HepG2 (cell line): ENCODE results near the gene CPZ. TPM values are rescaled to one million over a fixed set of nuclear protein-coding genes. Genes with fewer than 3 reads are reported as not detected.

Experiments used
- ATAC-seq: fragments of 200-7000 bp; cut with Tn5 transposase; 3 replicates; pipeline ENCODE4 v1.9.1; 2020; ENCODE audit warnings: mild to moderate bottlenecking, moderate library complexity
- BruUV-seq: library from RNA; stranded (reverse); fragments of 400-500 nt; replicated peaks from 2 replicates; lab custom pipeline; 2021; lab: Mats Ljungman, UMichigan
- CTCF ChIA-PET: fragments of 300-600 bp; formaldehyde crosslinking; extraction: SDS; loops from one replicate; lab custom pipeline; 2021; ENCODE audit warnings: low total read pairs, inconsistent platforms, low intra/inter-chr PET ratio; lab: Yijun Ruan, JAX
- POLR2A ChIA-PET: fragments of 350-600 bp; sonication (Branson Sonifier 250); formaldehyde crosslinking; loops from one replicate; lab custom pipeline; 2020; ENCODE audit warnings: antibody characterized with exemption, inconsistent platforms; lab: Yijun Ruan, JAX
- DNase-seq: peaks from one replicate; pipeline ENCODE4 v3.0.0-alpha.2; 2015; ENCODE audit warnings: low spot score
- FAIRE-seq: peaks from 3 replicates; lab custom pipeline; 2011; peaks lifted over from hg19 to GRCh38; lab: Jason Lieb, UNC
- H2AFZ ChIP-seq: one replicate; pipeline ENCODE4 v1.6.1; 2011; ENCODE audit warnings: low read length, inconsistent platforms
- H3K27ac ChIP-seq: fragments of 300-600 bp; 3 replicates; pipeline ENCODE4 v1.8.0; 2011; ENCODE audit warnings: mixed run types, mild to moderate bottlenecking, mixed read lengths, low read length, inconsistent platforms; ENCODE audit not compliant: insufficient read depth; ENCODE audit errors: extremely low read length
- H3K27me3 ChIP-seq, 2 experiments: fragments of 200-600 bp in 1 of 2; 2 replicates in 1 of 2; 3 replicates in 1 of 2; pipeline versions ENCODE4 v1.6.0 to v1.8.0; 2011; ENCODE audit warnings: low read length in 2 of 2, mild to moderate bottlenecking in 2 of 2, moderate library complexity in 2 of 2, inconsistent platforms in 1 of 2; ENCODE audit not compliant: insufficient read depth in 2 of 2, control insufficient read depth in 1 of 2
- H3K36me3 ChIP-seq, 2 experiments: fragments of 200-600 bp in 1 of 2; replicated peaks in 1 of 2; 2 replicates in 1 of 2; 3 replicates in 1 of 2; pipeline versions ENCODE4 v1.5.1 to v1.8.0; 2011; ENCODE audit warnings: low read length in 2 of 2, inconsistent platforms in 1 of 2; ENCODE audit not compliant: insufficient read depth in 2 of 2, control insufficient read depth in 1 of 2
- H3K4me1 ChIP-seq: 2 replicates; pipeline ENCODE4 v1.5.1; 2012; ENCODE audit warnings: low read length, inconsistent platforms; ENCODE audit not compliant: insufficient read depth
- H3K4me2 ChIP-seq: 2 replicates; pipeline ENCODE4 v1.6.0; 2011; ENCODE audit warnings: low read depth, low read length, inconsistent platforms
- H3K4me3 ChIP-seq, 3 experiments: fragments of 200-600 bp in 1 of 3; sonication (generic), shearing (Covaris generic) in 1 of 3; replicated peaks in 1 of 3; 2 replicates each; pipeline ENCODE4 v1.5.1; 2011 to 2016; ENCODE audit warnings: low read length in 3 of 3, inconsistent platforms in 2 of 3, low read depth in 2 of 3, mild to moderate bottlenecking in 2 of 3, control low read depth in 1 of 3, mixed read lengths in 1 of 3; ENCODE audit not compliant: insufficient read depth in 1 of 3
- H3K79me2 ChIP-seq: one replicate; pipeline ENCODE4 v1.6.1; 2011; ENCODE audit warnings: low read length, inconsistent platforms; ENCODE audit not compliant: insufficient read depth
- H3K9ac ChIP-seq: 2 replicates; pipeline ENCODE4 v1.6.0; 2011; ENCODE audit warnings: mild to moderate bottlenecking, low read depth, low read length, inconsistent platforms; ENCODE audit not compliant: insufficient read depth
- H3K9me3 ChIP-seq: 2 replicates; pipeline ENCODE4 v1.5.1; 2012; ENCODE audit warnings: mild to moderate bottlenecking, low read length
- H4K20me1 ChIP-seq: 2 replicates; pipeline ENCODE4 v1.6.0; 2011; ENCODE audit warnings: inconsistent platforms, mild to moderate bottlenecking, low read length, moderate library complexity; ENCODE audit not compliant: insufficient read depth
- AGO1 ChIP-seq: fragments of 200-400 bp; formaldehyde crosslinking; IDR thresholded peaks from 2 replicates; pipeline ENCODE4 v1.6.1; 2017; ENCODE audit warnings: mild to moderate bottlenecking, low read depth, low read length, moderate library complexity; ENCODE audit not compliant: poor library complexity, severe bottlenecking
- CTCF ChIP-seq: sonication (generic); formaldehyde crosslinking; IDR thresholded peaks from 2 replicates; pipeline ENCODE4 v1.5.0; 2020; ENCODE audit warnings: mild to moderate bottlenecking, missing genetic modification reagents, moderate library complexity
- DMTF1 ChIP-seq: sonication (generic); formaldehyde crosslinking; IDR thresholded peaks from 2 replicates; pipeline ENCODE4 v1.4.0; 2020; ENCODE audit warnings: mild to moderate bottlenecking, missing genetic modification reagents
- FOXP4 ChIP-seq: sonication (generic); formaldehyde crosslinking; IDR thresholded peaks from 2 replicates; pipeline ENCODE4 v1.4.0; 2020; ENCODE audit warnings: missing genetic modification reagents
- PBX2 ChIP-seq: IDR thresholded peaks from 2 replicates; pipeline ENCODE4 v1.6.1; 2016; ENCODE audit warnings: control low read depth
- SRSF1 ChIP-seq: fragments of 200-400 bp; formaldehyde crosslinking; optimal IDR thresholded peaks from 2 replicates; pipeline ENCODE3; 2017; ENCODE audit warnings: mild to moderate bottlenecking, low read depth, low read length, moderate library complexity
- UBTF ChIP-seq: sonication (generic); formaldehyde crosslinking; IDR thresholded peaks from 2 replicates; pipeline ENCODE4 v1.4.0; 2020; ENCODE audit warnings: mild to moderate bottlenecking, missing genetic modification reagents
- ZBTB42 ChIP-seq: sonication (generic); formaldehyde crosslinking; IDR thresholded peaks from 2 replicates; pipeline ENCODE4 v1.5.0; 2020; ENCODE audit warnings: mild to moderate bottlenecking, missing genetic modification reagents
- ZNF224 ChIP-seq: sonication (generic); formaldehyde crosslinking; IDR thresholded peaks from 2 replicates; pipeline ENCODE4 v1.5.0; 2020; ENCODE audit warnings: mild to moderate bottlenecking, missing genetic modification reagents
- ZNF317 ChIP-seq: sonication (generic); formaldehyde crosslinking; IDR thresholded peaks from 2 replicates; pipeline ENCODE4 v1.5.0; 2020; ENCODE audit warnings: mild to moderate bottlenecking, missing genetic modification reagents
- ZNF749 ChIP-seq: sonication (generic); formaldehyde crosslinking; IDR thresholded peaks from 2 replicates; pipeline ENCODE4 v1.8.0; 2022; ENCODE audit warnings: mild to moderate bottlenecking, missing genetic modification reagents, moderate library complexity, borderline replicate concordance
- WGBS: methylation state at CpG from one replicate; pipeline ENCODE4 v1.1.6; 2017; ENCODE audit warnings: low lambda C conversion rate; 5-methylcytosine and 5-hydroxymethylcytosine counted together
- in situ Hi-C: cut with HindIII; loops from 2 replicates; pipeline ENCODE4 v1.10.0; 2017; ENCODE audit warnings: low pct_unique_long_range_greater_than_20kb; ENCODE audit not compliant: extremely low pct_ligation_motif_present
- intact Hi-C: fragments of 100-400 bp; cut with micrococcal nuclease; formaldehyde crosslinking; loops from one replicate; pipeline ENCODE4 v1.10.0; 2022; ENCODE audit not compliant: unreplicated experiment
- polyA plus RNA-seq, 8 experiments: library from polyadenylated mRNA; depleted of rRNA in 3 of 8; stranded (reverse) in 7 of 8; unstranded in 1 of 8; fragments of >200 nt; fragmentation: Illumina TruSeq in 4 of 8; extraction: Trizol in 4 of 8; gene quantifications; 2 replicates each; pipeline versions ENCODE4 v1.2.1 to v1.2.3, GENCODE V29; 2011 to 2016; ENCODE audit warnings: low read depth in 4 of 8, missing spikeins in 1 of 8, mixed read lengths in 1 of 8; ENCODE audit not compliant: insufficient read depth in 1 of 8
- total RNA-seq, 5 experiments: library from RNA; depleted of rRNA; stranded (reverse); fragments of >200 nt; fragmentation: Illumina TruSeq; extraction: Trizol; gene quantifications; 2 replicates each; pipeline ENCODE4 v1.2.3, GENCODE V29; 2016; ENCODE audit warnings: low read depth in 1 of 5

Gene CPZ
- total and polyA plus RNA-seq, 2 of the 13 experiments (the other 11 are each of a cell fraction or from before 2014, with no cell fraction given): 0.58 to 0.61 TPM

- FAIRE-seq (no peak), DNase-seq (no peak), ATAC-seq (no peak)
- H3K4me2 ChIP-seq: no peak overlapping the region
- TF ChIP-seq ZNF317 (no peak), AGO1 (no peak), SRSF1 (no peak), DMTF1 (CRISPR knock-in tag) (no peak), ZNF749 (CRISPR knock-in tag) (no peak), PBX2 (CRISPR knock-in tag) (no peak), UBTF (CRISPR knock-in tag) (no peak), ZBTB42 (CRISPR knock-in tag) (no peak), FOXP4 (CRISPR knock-in tag) (no peak), ZNF224 (CRISPR knock-in tag) (no peak), CTCF (CRISPR knock-in tag) (no peak)
- ChIA-PET POLR2A (no interaction called here), CTCF (no interaction called here)
- H3K36me3 ChIP-seq: no peaks in the 10 kb centered on the region
- H3K4me1 ChIP-seq: no peaks in the 10 kb centered on the region
- no peaks in the 10 kb centered on the region for H4K20me1 ChIP-seq
- H3K9ac ChIP-seq: no peak overlapping the region
- H3K9me3 ChIP-seq: no peaks in the 10 kb centered on the region
- intact Hi-C loops: no loop called here
- H2AFZ ChIP-seq: no peak overlapping the region
- H3K4me3 ChIP-seq: no peak overlapping the region
- H3K79me2 ChIP-seq: no peaks in the 10 kb centered on the region
- in situ Hi-C loops: no loop called here
- BruUV-seq: no TSS peak
- 1% methylated on average over 5 of the region's 5 CpGs for WGBS
- H3K27me3 ChIP-seq: no peaks in the 10 kb centered on the region; a peak in 1 of 5 replicates
- no peak overlapping the region for H3K27ac ChIP-seq
Observed at GRCh38 chr4:8568068-8568668, 24.4 kb upstream of the CPZ start.
